Body of pancreas (tissue), 4 donors: Measurements from ENCODE around the gene SEC14L1. TPM values are rescaled to one million over a fixed set of nuclear protein-coding genes. Genes with fewer than 3 reads are reported as not detected.

ENCODE experiments used
- ATAC-seq: fragments of 150-250 bp; one replicate; pipeline ENCODE4 v1.9.1; 2016
- DNase-seq, 4 donors: peaks; one replicate each; pipeline ENCODE4 v3.0.0-alpha.2; 2019
- H3K27ac ChIP-seq, 4 donors: fragments of 200-600 bp; sonication (generic); 1 replicate in 3 of 4; 2 replicates in 1 of 4; pipeline versions ENCODE4 v1.5.1 to v1.6.1; 2016 to 2019; ENCODE audit warnings: mild to moderate bottlenecking in 1 of 4, mixed read lengths in 1 of 4, moderate library complexity in 1 of 4
- H3K27me3 ChIP-seq, 2 donors: fragments of 200-600 bp; sonication (generic); one replicate each; pipeline ENCODE4 v1.6.0; 2016; ENCODE audit warnings: mild to moderate bottlenecking in 1 of 2
- H3K36me3 ChIP-seq, 2 donors: fragments of 200-600 bp; sonication (generic); replicated peaks in 1 of 2; 2 replicates each; pipeline ENCODE4 v1.5.1; 2016; ENCODE audit warnings: low read depth in 2 of 2; ENCODE audit not compliant: insufficient read depth in 1 of 2
- H3K4me1 ChIP-seq: fragments of 200-600 bp; sonication (generic); one replicate; pipeline ENCODE4 v1.6.0; 2016
- H3K4me3 ChIP-seq, 2 donors: fragments of 200-600 bp; sonication (generic); 1 replicate in 1 of 2; 2 replicates in 1 of 2; pipeline ENCODE4 v1.5.1; 2016 to 2019
- H3K9me3 ChIP-seq, 3 donors: fragments of 200-600 bp; sonication (generic); 1 replicate in 2 of 3; 2 replicates in 1 of 3; pipeline ENCODE4 v1.5.1; 2016
- POLR2A ChIP-seq, 3 donors: fragments of 450-650 bp; IDR thresholded peaks; one replicate each; pipeline ENCODE4 v1.6.1; 2016; ENCODE audit warnings: antibody characterized with exemption in 3 of 3, mild to moderate bottlenecking in 2 of 3
- WGBS, 2 donors: methylation state at CpG; one replicate each; pipeline ENCODE4 v1.1.5; 2017; 5-methylcytosine and 5-hydroxymethylcytosine counted together
- intact Hi-C: fragments of 100-400 bp; cut with DNase I; formaldehyde crosslinking; loops from one replicate; pipeline ENCODE4 v1.15.1; 2023
- total RNA-seq, 2 donors: library from RNA; depleted of rRNA; stranded (reverse); fragments of >200 nt; gene quantifications; one replicate each; pipeline ENCODE4 v1.1.0, GENCODE V29; 2016
- TF ChIP-seq, protein P1 (sequence below), 7 experiments: fragments of 450-650 bp in 4 of 7; fragments of 200-600 bp in 3 of 7; sonication (generic) in 3 of 7; IDR thresholded peaks; one replicate each; pipeline ENCODE4 v1.5.1; 2016 to 2019; ENCODE audit warnings: antibody characterized with exemption in 7 of 7

The SEC14L1 gene
- total RNA-seq, 2 donors from 2014 or later, result 22.1 to 36.8 TPM

DNA sequence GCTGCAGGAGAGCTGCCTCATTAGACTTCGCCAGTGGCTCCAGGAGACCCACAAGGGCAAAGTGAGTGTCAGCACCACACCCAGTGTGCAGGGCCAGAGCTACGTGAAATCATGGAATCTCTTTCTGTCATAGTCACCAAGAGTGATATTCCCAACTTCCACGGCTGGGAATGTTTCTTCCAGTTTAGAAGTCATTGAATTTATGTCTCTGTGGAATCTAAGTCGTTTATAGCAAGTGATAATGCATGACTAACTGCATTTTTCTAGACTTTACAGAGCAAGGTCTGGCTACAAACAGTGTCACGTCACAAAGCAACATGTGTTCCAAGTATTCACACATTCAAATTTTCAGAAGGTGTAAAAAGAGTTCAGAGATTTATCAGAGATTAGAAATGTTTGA, 55.5 kb downstream of the SEC14L1 start:
- Histone ChIP-seq H3K4me1 (no peaks in the 10 kb centered on the region), H3K27me3 (no peaks in the 10 kb centered on the region), H3K36me3 (peaks cover 6 to 29% of the 10 kb centered on the region in 2 donors), H3K27ac (no peak overlapping the region), H3K4me3 (no peak overlapping the region), H3K9me3 (no peaks in the 10 kb centered on the region)
- DNase-seq (no peak), ATAC-seq (no peak)
- 75 to 78% methylated on average over 3 to 5 of the region's 5 CpGs for WGBS, 2 donors
- no peak for TF ChIP-seq POLR2A (IDR thresholded peaks at IDR 0.05)
- TF ChIP-seq, protein P1, sequence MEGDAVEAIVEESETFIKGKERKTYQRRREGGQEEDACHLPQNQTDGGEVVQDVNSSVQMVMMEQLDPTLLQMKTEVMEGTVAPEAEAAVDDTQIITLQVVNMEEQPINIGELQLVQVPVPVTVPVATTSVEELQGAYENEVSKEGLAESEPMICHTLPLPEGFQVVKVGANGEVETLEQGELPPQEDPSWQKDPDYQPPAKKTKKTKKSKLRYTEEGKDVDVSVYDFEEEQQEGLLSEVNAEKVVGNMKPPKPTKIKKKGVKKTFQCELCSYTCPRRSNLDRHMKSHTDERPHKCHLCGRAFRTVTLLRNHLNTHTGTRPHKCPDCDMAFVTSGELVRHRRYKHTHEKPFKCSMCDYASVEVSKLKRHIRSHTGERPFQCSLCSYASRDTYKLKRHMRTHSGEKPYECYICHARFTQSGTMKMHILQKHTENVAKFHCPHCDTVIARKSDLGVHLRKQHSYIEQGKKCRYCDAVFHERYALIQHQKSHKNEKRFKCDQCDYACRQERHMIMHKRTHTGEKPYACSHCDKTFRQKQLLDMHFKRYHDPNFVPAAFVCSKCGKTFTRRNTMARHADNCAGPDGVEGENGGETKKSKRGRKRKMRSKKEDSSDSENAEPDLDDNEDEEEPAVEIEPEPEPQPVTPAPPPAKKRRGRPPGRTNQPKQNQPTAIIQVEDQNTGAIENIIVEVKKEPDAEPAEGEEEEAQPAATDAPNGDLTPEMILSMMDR (IDR thresholded peaks at IDR 0.05), result no peak
- intact Hi-C loops, result no loop called here

DNA sequence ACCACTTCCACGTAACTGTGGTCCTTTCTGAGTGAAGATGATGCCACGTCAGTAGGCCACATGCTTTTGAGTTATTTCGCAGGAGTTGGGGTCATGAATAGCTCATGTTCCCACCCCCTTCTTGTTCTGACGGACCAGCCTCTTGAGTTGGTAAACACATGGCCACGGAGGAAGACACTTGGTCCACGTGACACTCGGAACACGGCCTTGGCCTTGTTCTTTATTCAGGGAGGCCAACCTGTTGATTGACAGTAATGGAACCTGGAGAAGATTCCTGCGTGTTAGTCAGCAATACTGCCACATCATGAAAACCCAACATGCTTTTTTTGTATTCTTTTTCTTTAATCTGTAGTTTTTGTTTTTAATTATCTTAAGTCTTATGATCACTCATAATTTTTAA, 56.3 kb downstream of the SEC14L1 start:
- DNase-seq, result no peak
- intact Hi-C loops, result no loop called here
- Histone ChIP-seq H3K4me1 (no peaks in the 10 kb centered on the region), H3K4me3 (no peak overlapping the region), H3K36me3 (peaks cover 6 to 31% of the 10 kb centered on the region in 2 donors), H3K27ac (no peak overlapping the region), H3K9me3 (no peaks in the 10 kb centered on the region), H3K27me3 (no peaks in the 10 kb centered on the region)
- TF ChIP-seq, protein P1 (IDR thresholded peaks at IDR 0.05), result no peak
- no peak for TF ChIP-seq POLR2A (IDR thresholded peaks at IDR 0.05)
- WGBS, 2 donors, result 78% methylated on average over 9 of the region's 9 CpGs
- no peak for ATAC-seq

DNA sequence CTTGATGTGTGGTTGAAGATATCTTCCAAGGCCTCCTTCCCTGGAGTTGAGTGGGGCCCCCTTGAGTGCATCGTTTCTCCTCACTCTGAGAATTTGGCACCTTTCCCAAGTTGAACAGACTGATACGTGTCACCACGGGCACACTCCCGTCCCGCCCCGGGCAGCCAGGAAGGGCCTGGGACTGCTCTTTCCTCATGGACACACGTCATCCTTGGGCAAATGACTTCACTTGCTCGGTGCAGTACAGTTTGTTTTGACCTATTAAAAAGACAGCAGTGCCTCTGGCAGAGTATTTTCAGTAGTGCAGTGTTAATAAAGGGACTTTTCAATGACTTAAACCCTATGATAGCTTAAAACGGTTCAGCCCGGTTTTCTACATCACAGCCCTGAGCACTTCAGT, 59.9 kb downstream of the SEC14L1 start:
- ATAC-seq (no peak), DNase-seq (no peak)
- no peaks in the 10 kb centered on the region for H3K4me1 ChIP-seq
- 76 to 82% methylated on average over 6 to 10 of the region's 10 CpGs for WGBS, 2 donors
- no peak overlapping the region for H3K4me3 ChIP-seq
- H3K9me3 ChIP-seq, result no peaks in the 10 kb centered on the region
- no peak for TF ChIP-seq POLR2A (IDR thresholded peaks at IDR 0.05)
- TF ChIP-seq, protein P1 (IDR thresholded peaks at IDR 0.05), result no peak
- H3K27ac ChIP-seq, result no peak overlapping the region
- peaks cover 6 to 26% of the 10 kb centered on the region in 2 donors for H3K36me3 ChIP-seq
- no peaks in the 10 kb centered on the region for H3K27me3 ChIP-seq
- intact Hi-C loops, result no loop called here

- Histone ChIP-seq H3K4me3 (no peak overlapping the region), H3K36me3 (peaks cover 6 to 20% of the 10 kb centered on the region in 2 donors), H3K27ac (no peak overlapping the region), H3K27me3 (no peaks in the 10 kb centered on the region), H3K4me1 (peaks cover 3% of the 10 kb centered on the region), H3K9me3 (no peaks in the 10 kb centered on the region)
- intact Hi-C loops, result no loop called here
- 97 to 98% methylated on average over 9 to 12 of the region's 12 CpGs for WGBS, 2 donors
- no peak for DNase-seq
- no peak for TF ChIP-seq POLR2A (IDR thresholded peaks at IDR 0.05)
- TF ChIP-seq, protein P1 (IDR thresholded peaks at IDR 0.05), result no peak
- no peak for ATAC-seq
These were observed 62.7 kb downstream of the SEC14L1 start for GRCh38 chr17:77203436-77203835.

GRCh38 chr17:77203846-77204245, 63.1 kb downstream of the SEC14L1 start:
- no peaks in the 10 kb centered on the region for H3K9me3 ChIP-seq
- TF ChIP-seq POLR2A (IDR thresholded peaks at IDR 0.05), result no peak
- TF ChIP-seq, protein P1 (IDR thresholded peaks at IDR 0.05), result no peak
- peaks cover 5% of the 10 kb centered on the region for H3K4me1 ChIP-seq
- no peak for DNase-seq
- intact Hi-C loops, result no loop called here
- no peak for ATAC-seq
- H3K27me3 ChIP-seq, result no peaks in the 10 kb centered on the region
- no peak overlapping the region for H3K27ac ChIP-seq
- peaks cover 6 to 20% of the 10 kb centered on the region in 2 donors for H3K36me3 ChIP-seq
- WGBS, 2 donors, result 90 to 93% methylated on average over 13 of the region's 13 CpGs
- no peak overlapping the region for H3K4me3 ChIP-seq
